SJCRH30 (cell line): ENCODE results near the gene OGFR. TPM values are rescaled to one million over a fixed set of nuclear protein-coding genes. Genes with fewer than 3 reads are reported as not detected.
"Not testable (repeated sequence)": the region's sequence is repeated elsewhere in the genome, so short reads cannot be mapped to it uniquely, and the experiment has no call there.

Experiments used
- DNase-seq, 2 experiments: peaks; one replicate each; pipeline ENCODE4 v3.0.0-alpha.2; 2015 to 2020
- H3K27ac ChIP-seq: fragments of 250-450 bp; sonication (Bioruptor Pico); 2 replicates; pipeline ENCODE4 v1.5.1; 2020; ENCODE audit warnings: mild to moderate bottlenecking, moderate library complexity
- H3K27me3 ChIP-seq: fragments of 250-450 bp; sonication (Bioruptor Pico); 2 replicates; pipeline ENCODE4 v1.5.1; 2020; ENCODE audit warnings: mild to moderate bottlenecking, moderate library complexity
- H3K36me3 ChIP-seq: fragments of 250-450 bp; sonication (Bioruptor Pico); 2 replicates; pipeline ENCODE4 v1.5.1; 2020; ENCODE audit warnings: mild to moderate bottlenecking, moderate library complexity
- H3K4me1 ChIP-seq: fragments of 250-450 bp; sonication (Bioruptor Pico); 2 replicates; pipeline ENCODE4 v1.5.1; 2020; ENCODE audit warnings: mild to moderate bottlenecking, moderate library complexity
- H3K4me3 ChIP-seq: fragments of 250-450 bp; sonication (Bioruptor Pico); 2 replicates; pipeline ENCODE4 v1.5.1; 2020; ENCODE audit warnings: mild to moderate bottlenecking, moderate library complexity
- H3K9me3 ChIP-seq: fragments of 250-450 bp; sonication (Bioruptor Pico); replicated peaks from 2 replicates; pipeline ENCODE4 v1.5.1; 2020; ENCODE audit warnings: mild to moderate bottlenecking, moderate library complexity
- total RNA-seq: library from RNA; depleted of rRNA; stranded (reverse); fragments of >200 nt; shearing (Covaris generic); gene quantifications from 2 replicates; pipeline ENCODE4 v1.2.3, GENCODE V29; 2014

The OGFR gene
- total RNA-seq, 1 experiment from 2014 or later = 49.0 TPM

- Histone ChIP-seq H3K36me3 (no peaks in the 10 kb centered on the region), H3K27ac (no peak overlapping the region), H3K4me3 (no peak overlapping the region), H3K4me1 (peaks cover 17% of the 10 kb centered on the region), H3K9me3 (no peaks in the 10 kb centered on the region), H3K27me3 (peaks cover 69% of the 10 kb centered on the region)
- DNase-seq = no peak
Observed at GRCh38 chr20:62835931-62836861, 31.6 kb downstream of the OGFR start.

DNA sequence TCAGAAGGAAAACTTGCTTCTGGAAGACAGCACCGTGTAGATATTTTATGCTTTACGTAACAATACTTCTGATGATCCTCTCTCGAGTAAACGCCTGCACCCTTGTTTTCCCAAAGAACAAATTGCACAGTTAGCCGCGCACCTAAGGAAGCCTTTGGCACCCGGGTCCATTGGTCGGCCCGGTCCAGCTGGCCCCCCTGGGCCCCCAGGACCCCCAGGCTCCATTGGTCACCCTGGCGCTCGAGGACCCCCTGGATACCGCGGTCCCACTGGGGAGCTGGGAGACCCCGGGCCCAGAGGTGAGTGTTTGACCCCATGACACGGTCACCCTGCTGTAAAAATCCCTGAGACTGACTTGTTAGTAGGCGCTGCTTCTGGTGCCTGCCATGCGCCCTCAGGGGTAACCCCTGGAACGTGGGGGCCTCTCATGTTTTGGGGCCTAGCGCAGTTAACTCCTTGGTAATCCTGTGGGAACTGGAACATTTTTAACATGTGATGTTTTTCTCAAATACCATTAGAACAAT, 32.4 kb downstream of the OGFR start:
- DNase-seq = no peak
- Histone ChIP-seq H3K27ac (no peak overlapping the region), H3K9me3 (no peaks in the 10 kb centered on the region), H3K36me3 (no peaks in the 10 kb centered on the region), H3K27me3 (peaks cover 60% of the 10 kb centered on the region), H3K4me1 (peaks cover 9% of the 10 kb centered on the region), H3K4me3 (no peak overlapping the region)

GRCh38 chr20:62837790-62838127, 33.1 kb downstream of the OGFR start:
- Histone ChIP-seq H3K4me1 (peaks cover 3% of the 10 kb centered on the region; the same call in 1 of the 2 replicates), H3K27ac (no peak overlapping the region), H3K9me3 (no peaks in the 10 kb centered on the region), H3K36me3 (no peaks in the 10 kb centered on the region), H3K4me3 (no peak overlapping the region), H3K27me3 (peaks cover 57% of the 10 kb centered on the region)
- no peak for DNase-seq

DNA sequence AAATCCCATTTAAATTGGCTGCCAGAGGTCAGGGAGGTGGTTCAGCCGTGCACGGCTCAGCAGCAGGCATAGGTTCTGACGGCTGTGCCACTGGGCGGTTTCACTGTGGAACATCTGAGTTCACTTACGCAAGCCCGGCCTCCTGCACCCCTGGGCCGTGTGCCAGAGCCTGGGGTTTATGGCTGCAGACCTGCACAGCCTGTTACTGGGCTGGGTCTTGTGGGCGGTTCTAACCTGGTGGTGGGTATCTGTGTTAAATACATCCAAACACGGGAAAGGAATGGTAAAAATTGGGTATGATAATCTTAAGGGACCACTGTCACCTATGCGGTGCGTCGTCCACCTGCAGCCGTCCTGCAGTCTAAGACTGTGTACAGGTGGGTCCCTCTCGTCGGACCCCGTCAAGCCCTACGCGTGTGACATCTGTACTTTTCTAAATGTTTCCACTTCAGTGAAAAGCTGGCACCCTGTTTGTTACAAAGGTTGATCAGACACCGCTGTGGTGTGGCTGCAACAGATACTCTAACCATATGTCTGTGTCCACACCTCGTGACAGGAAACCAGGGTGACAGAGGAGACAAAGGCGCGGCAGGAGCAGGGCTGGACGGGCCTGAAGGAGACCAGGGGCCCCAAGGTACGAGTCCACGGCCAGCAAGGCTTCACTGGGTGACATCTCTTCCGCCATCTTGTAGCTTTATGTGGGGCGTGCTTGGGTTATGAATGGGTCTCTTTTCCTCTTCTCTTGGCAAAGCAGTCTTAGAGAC, 33.7 kb downstream of the OGFR start:
- H3K4me1 ChIP-seq = no peaks in the 10 kb centered on the region
- DNase-seq = peak in 1 of 2 experiments; percentile 38

DNA sequence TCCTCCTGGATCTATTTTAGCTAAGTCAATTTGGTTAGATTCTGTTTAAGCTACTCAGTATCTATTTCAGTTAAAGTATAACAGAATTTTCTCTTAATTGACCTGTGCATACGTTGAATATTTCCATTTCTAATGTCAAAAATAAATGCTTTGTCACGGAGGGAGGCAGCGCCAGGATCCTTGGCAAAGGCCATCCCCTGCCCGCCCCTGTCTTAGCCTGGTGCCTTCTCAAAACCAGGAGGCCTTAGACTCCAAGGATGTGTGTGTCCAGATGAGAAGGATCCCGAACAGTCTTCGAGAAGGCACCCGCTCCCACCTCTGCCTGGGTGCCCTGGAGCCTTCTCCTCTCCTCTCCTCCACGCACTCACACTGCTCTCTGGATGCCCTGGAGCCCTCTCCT, 34.6 kb downstream of the OGFR start:
- peaks cover 42% of the 10 kb centered on the region for H3K27me3 ChIP-seq
- no peaks in the 10 kb centered on the region for H3K4me1 ChIP-seq
- H3K9me3 ChIP-seq = no peaks in the 10 kb centered on the region
- no peak overlapping the region for H3K4me3 ChIP-seq
- H3K36me3 ChIP-seq = no peaks in the 10 kb centered on the region
- H3K27ac ChIP-seq = no peak overlapping the region
- no peak for DNase-seq

More for the DNA sequence above, 33.7 kb downstream of the OGFR start:
- Histone ChIP-seq H3K4me3 (no peak overlapping the region), H3K27me3 (peaks cover 51% of the 10 kb centered on the region), H3K9me3 (no peaks in the 10 kb centered on the region), H3K36me3 (no peaks in the 10 kb centered on the region), H3K27ac (no peak overlapping the region)

GRCh38 chr20:62839816-62840215, 35.2 kb downstream of the OGFR start:
- Histone ChIP-seq H3K27ac (no peak overlapping the region), H3K9me3 (no peaks in the 10 kb centered on the region), H3K4me3 (no peak overlapping the region), H3K27me3 (peaks cover 36% of the 10 kb centered on the region), H3K36me3 (no peaks in the 10 kb centered on the region), H3K4me1 (no peaks in the 10 kb centered on the region)
- DNase-seq = no peak

DNA sequence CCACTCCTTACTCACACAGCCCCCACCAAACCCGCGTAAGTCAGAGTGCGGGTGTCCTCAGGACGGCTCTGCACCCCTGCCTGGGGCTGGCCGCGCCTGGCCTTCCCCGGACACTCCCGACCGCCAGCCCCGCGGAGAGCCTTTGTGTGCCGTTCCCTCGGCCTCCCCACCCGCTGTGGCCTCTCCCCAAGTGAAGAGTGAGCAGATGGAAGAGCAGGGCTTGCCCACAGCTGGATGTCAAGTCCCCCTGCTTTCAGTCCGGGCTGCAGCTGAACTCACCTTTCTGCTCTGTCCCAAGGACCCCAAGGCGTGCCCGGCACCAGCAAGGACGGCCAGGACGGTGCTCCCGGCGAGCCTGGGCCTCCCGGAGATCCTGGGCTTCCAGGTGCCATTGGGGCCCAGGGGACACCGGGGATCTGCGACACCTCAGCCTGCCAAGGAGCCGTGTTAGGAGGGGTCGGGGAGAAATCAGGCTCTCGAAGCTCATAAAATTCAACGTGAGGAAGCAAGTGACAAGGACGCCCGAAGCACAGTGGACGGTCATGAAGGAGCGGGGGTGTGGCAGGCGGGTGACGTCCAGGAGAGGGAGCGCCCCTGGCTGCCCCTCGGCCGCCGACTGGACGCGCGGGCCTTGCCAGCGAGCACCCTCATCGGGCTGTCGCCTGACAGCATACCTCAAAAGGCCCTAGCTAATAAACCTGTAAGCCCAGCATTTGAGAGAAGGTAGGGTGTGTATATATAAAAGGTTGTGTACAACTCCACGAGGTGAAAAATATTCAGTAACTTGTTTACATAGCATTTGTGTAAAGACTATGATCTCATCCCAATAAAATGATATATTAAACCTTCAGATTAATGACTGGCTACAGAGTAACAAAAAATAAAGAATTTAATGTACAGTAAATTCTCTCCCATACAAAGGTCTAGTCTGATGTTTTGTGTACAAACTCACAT, 35.9 kb downstream of the OGFR start:
- H3K27me3 ChIP-seq = peaks cover 29% of the 10 kb centered on the region; the same call in 1 of the 2 replicates
- no peaks in the 10 kb centered on the region for H3K4me1 ChIP-seq
- no peaks in the 10 kb centered on the region for H3K9me3 ChIP-seq
- no peak overlapping the region for H3K4me3 ChIP-seq
- H3K36me3 ChIP-seq = peaks cover 4% of the 10 kb centered on the region; the same call in 1 of the 2 replicates
- H3K27ac ChIP-seq = no peak overlapping the region
- DNase-seq = no peak

DNA sequence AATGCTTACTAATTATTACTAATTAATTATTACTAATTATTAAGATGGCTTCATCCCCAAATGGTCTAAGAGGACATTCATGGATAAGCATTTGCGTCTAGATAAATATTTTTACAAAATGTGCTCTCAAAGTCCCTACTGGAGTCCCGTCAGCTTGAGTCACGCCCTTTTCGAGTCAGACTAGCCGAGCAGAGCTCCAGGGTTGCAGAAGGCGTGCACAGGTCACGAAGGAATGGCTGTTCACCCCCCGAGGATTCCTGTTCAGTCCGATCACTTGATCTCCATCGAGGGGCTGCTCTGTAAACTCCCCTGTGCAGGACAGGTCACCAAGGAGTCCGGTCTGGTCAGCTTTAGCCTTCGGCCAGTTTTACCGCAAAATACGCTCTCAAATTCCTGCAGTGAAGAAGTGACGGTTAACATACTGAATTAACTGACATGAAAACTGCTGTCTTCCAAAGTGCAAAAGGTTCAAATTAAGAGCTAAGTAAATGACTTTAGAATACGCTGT, 37.1 kb downstream of the OGFR start:
- no peak for DNase-seq
- no peaks in the 10 kb centered on the region for H3K4me1 ChIP-seq
- H3K27ac ChIP-seq = no peak overlapping the region
- peaks cover 7% of the 10 kb centered on the region for H3K36me3 ChIP-seq
- H3K9me3 ChIP-seq = no peaks in the 10 kb centered on the region
- H3K27me3 ChIP-seq = peaks cover 17% of the 10 kb centered on the region; the same call in 1 of the 2 replicates
- H3K4me3 ChIP-seq = no peak overlapping the region

GRCh38 chr20:62843656-62844055, 39.0 kb downstream of the OGFR start:
- no peak for DNase-seq
- H3K4me3 ChIP-seq = no peak overlapping the region
- H3K4me1 ChIP-seq = no peaks in the 10 kb centered on the region
- no peaks in the 10 kb centered on the region for H3K9me3 ChIP-seq
- peaks cover 10% of the 10 kb centered on the region for H3K36me3 ChIP-seq
- peaks cover 3% of the 10 kb centered on the region; the same call in 1 of the 2 replicates for H3K27me3 ChIP-seq
- H3K27ac ChIP-seq = no peak overlapping the region

DNA sequence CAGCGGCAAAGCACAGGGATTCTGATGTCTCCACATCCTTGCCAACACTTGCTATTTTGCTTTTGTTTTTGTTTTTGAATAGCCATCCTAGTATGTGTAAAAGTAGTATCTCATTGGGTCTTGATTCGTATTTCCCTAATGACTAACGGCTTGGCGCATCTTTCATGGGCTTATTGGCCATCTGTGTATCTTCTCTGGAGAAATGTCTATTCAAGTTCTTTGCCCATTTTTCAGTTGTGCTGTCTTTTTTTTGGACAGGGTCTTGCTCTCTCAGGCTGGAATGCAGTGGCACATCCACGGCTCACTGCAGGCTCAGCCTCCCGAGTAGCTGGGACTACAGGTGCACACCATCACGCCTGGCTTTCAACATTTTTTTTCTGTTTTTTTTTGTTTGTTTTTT, 39.5 kb downstream of the OGFR start:
- H3K27ac ChIP-seq = no peak overlapping the region

DNA sequence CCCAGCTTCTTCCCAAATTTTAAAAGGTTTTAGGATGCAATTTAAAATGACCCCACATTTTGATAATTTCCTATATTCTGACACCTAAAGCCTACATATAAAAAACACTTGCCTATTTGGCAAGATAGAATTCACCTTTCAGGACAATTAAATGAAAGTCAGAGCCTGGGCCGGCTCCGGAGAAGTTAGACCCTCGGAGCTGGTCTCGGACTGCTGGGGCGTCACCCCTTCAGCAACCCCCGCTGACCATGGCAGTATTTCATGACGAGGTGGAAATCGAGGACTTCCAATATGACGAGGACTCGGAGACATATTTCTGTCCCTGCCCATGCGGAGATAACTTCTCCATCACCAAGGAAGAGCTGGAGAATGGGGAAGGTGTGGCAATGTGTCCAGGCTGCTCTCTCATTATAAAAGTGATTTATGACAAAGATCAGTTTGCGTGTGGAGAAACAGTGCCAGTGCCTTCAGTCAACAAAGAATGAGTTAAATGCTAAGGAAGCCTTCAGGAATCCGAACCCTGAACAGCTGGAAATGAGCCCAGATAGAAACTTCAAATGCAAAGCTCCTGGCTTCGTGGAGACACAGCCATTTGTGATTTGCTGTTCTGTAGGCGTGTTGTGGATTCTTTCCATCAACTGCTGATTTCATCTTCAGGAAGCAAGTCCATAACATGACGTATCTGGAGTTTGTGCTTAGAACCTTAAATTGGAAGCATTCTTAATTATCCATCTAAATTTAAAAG, 41.0 kb downstream of the OGFR start:
- no peak for DNase-seq
- Histone ChIP-seq H3K36me3 (peaks cover 17% of the 10 kb centered on the region), H3K27me3 (no peaks in the 10 kb centered on the region), H3K9me3 (no peaks in the 10 kb centered on the region), H3K4me1 (no peaks in the 10 kb centered on the region), H3K27ac (no peak overlapping the region), H3K4me3 (no peak overlapping the region)

More for the DNA sequence above, 39.5 kb downstream of the OGFR start:
- no peaks in the 10 kb centered on the region for H3K4me1 ChIP-seq
- no peaks in the 10 kb centered on the region for H3K9me3 ChIP-seq
- no peaks in the 10 kb centered on the region for H3K27me3 ChIP-seq
- peaks cover 10% of the 10 kb centered on the region for H3K36me3 ChIP-seq
- no peak for DNase-seq
- H3K4me3 ChIP-seq = no peak overlapping the region

DNA sequence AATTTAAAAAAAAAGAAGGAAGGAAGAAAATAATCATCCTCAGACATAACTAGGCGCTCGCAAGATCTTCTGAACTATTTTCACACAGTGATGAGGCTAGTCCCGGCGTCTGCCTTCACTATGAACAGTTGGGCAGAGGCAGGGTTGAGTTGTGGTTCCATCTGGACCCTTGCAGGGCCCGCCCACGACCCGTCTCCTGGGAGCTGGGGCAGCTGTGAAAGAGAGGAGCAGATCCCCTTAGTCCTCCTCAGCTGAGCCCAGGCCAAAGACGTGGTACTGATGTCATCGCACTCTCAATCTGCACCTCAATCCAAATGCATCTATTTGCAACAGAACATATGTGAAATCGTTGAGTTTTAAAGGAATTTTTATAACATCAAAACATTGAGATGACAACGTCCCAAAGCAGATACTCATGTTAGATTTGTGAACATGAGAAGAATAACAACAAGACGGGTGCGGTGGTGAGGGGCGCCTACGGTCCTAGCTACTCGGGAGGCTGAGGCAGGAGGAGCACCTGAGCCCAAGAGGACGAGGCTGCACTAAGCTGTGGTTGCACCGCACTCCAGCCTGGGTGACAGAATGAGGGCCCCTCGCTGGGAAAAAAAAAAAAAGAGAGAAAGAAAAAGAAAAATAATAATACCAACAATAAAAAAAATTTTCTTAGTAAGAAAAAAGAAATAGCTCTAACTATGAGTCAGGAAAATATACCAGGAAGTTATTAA, 41.7 kb downstream of the OGFR start:
- no peak overlapping the region for H3K27ac ChIP-seq
- H3K9me3 ChIP-seq = no peaks in the 10 kb centered on the region
- H3K4me3 ChIP-seq = no peak overlapping the region
- H3K27me3 ChIP-seq = no peaks in the 10 kb centered on the region
- no peaks in the 10 kb centered on the region for H3K4me1 ChIP-seq
- peaks cover 19% of the 10 kb centered on the region for H3K36me3 ChIP-seq
- no peak for DNase-seq

- not testable (repeated sequence) for DNase-seq, H3K4me3 ChIP-seq, H3K9me3 ChIP-seq, H3K27me3 ChIP-seq, H3K27ac ChIP-seq, H3K4me1 ChIP-seq
- peaks cover 38% of the 10 kb centered on the region for H3K36me3 ChIP-seq
Observed at GRCh38 chr20:62848917-62849316, 44.3 kb downstream of the OGFR start.
